ENCODE data around the gene SYNJ1. TPM values are rescaled to one million over a fixed set of nuclear protein-coding genes. Genes with fewer than 3 reads are reported as not detected.

The SYNJ1 gene
- total RNA-seq, 1 donor from 2014 or later: 15.5 TPM

DNA sequence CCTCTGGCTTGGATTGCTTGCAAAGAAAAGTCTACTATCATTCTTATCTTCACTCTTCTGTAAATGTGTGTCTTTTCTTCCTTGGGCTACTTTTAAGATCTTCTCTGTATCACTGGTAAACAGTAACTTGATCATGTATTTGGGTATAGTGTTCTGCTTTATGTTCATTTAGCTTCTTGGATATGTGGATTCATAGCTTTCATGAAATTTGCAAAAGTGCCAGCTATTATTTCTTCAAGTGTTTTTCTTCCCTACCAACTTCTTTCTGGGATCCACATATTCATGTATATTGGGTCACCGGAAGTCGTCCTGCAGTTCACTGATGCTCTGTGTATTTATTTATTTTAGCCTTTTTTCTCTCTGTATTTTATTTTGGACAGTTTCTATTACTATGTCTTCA, 11.3 kb downstream of the SYNJ1 start:
- Mint-ChIP-seq H3K36me3 (ENCODE audit: unreplicated experiment) (peaks cover 12% of the 10 kb centered on the region), H3K27ac (ENCODE audit: unreplicated experiment) (no peak overlapping the region), H3K9me3 (ENCODE audit: unreplicated experiment) (peaks cover 7% of the 10 kb centered on the region), H3K4me1 (ENCODE audit: unreplicated experiment) (peaks cover 2% of the 10 kb centered on the region), H3K4me3 (ENCODE audit: unreplicated experiment) (no peak overlapping the region), H3K27me3 (ENCODE audit: unreplicated experiment) (no peaks in the 10 kb centered on the region)
- DNase-seq (ENCODE audit: extremely low spot score, unreplicated experiment): no peak
- TF ChIP-seq, protein P1, sequence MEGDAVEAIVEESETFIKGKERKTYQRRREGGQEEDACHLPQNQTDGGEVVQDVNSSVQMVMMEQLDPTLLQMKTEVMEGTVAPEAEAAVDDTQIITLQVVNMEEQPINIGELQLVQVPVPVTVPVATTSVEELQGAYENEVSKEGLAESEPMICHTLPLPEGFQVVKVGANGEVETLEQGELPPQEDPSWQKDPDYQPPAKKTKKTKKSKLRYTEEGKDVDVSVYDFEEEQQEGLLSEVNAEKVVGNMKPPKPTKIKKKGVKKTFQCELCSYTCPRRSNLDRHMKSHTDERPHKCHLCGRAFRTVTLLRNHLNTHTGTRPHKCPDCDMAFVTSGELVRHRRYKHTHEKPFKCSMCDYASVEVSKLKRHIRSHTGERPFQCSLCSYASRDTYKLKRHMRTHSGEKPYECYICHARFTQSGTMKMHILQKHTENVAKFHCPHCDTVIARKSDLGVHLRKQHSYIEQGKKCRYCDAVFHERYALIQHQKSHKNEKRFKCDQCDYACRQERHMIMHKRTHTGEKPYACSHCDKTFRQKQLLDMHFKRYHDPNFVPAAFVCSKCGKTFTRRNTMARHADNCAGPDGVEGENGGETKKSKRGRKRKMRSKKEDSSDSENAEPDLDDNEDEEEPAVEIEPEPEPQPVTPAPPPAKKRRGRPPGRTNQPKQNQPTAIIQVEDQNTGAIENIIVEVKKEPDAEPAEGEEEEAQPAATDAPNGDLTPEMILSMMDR (IDR thresholded peaks at IDR 0.05): no peak

DNA sequence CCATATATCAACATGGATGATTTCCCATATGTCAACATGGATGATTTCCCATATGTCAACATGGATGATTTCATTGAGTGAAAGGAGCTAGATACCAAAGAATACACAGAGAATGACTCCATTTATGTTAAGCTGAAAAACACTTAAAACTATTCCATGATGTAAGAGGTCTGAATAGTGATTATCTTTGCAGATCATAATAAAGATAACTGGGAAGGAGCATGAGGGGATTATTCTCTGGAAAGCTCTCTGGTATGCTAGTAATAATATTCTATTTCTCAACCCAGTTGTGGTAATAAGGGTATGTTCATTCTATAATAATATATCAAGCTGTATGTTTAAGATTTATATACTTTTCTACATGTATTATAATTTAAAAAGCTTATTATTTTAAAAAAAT, 14.1 kb downstream of the SYNJ1 start:
- Mint-ChIP-seq H3K4me3 (ENCODE audit: unreplicated experiment) (no peak overlapping the region), H3K4me1 (ENCODE audit: unreplicated experiment) (no peaks in the 10 kb centered on the region), H3K9me3 (ENCODE audit: unreplicated experiment) (peaks cover 7% of the 10 kb centered on the region), H3K27me3 (ENCODE audit: unreplicated experiment) (no peaks in the 10 kb centered on the region), H3K27ac (ENCODE audit: unreplicated experiment) (no peak overlapping the region), H3K36me3 (ENCODE audit: unreplicated experiment) (peaks cover 10% of the 10 kb centered on the region)
- no peak for DNase-seq (ENCODE audit: extremely low spot score, unreplicated experiment)
- TF ChIP-seq, protein P1 (IDR thresholded peaks at IDR 0.05): no peak

DNA sequence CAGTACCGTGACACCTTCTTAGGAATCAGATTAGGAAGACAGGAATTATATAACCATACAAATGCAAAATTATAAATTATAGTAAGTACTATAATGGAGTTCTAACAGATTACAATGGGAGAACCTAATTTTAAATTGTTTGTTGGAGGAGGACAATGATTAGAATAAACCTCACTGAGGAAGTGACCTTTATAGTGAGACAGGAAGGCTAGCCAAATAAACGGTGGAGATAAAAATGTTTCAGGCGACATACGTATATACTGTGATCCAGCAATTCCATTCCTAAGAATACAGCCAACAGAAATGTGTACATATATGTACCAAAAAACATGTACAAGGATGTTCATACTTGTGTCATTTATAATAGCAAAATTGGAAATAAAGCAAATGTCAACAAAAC, 15.2 kb downstream of the SYNJ1 start:
- Mint-ChIP-seq H3K4me3 (ENCODE audit: unreplicated experiment) (no peak overlapping the region), H3K27ac (ENCODE audit: unreplicated experiment) (no peak overlapping the region), H3K27me3 (ENCODE audit: unreplicated experiment) (no peaks in the 10 kb centered on the region), H3K9me3 (ENCODE audit: unreplicated experiment) (peaks cover 7% of the 10 kb centered on the region), H3K4me1 (ENCODE audit: unreplicated experiment) (no peaks in the 10 kb centered on the region), H3K36me3 (ENCODE audit: unreplicated experiment) (peaks cover 6% of the 10 kb centered on the region)
- DNase-seq (ENCODE audit: extremely low spot score, unreplicated experiment): no peak
- TF ChIP-seq, protein P1 (IDR thresholded peaks at IDR 0.05): no peak

DNA sequence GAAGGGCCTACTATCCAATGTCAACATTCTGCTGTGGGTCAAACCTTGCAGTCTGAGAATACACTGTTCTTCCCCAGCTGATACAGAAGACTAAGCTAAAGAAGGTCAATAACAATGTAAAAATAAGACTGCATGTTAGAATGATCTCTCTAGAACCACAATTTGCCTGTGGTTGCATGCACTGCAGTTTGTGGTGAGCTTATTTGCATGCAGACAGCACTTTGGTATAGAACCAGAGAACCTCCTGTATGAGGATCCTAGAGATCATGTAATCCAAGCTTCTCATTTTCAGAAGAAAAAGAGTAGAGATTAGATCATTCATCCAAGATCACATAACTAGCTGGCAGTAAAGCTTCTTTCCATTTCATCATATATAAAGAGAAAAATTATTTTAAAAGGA, 15.8 kb downstream of the SYNJ1 start:
- Mint-ChIP-seq H3K27ac (ENCODE audit: unreplicated experiment) (no peak overlapping the region), H3K9me3 (ENCODE audit: unreplicated experiment) (peaks cover 7% of the 10 kb centered on the region), H3K4me1 (ENCODE audit: unreplicated experiment) (no peaks in the 10 kb centered on the region), H3K27me3 (ENCODE audit: unreplicated experiment) (no peaks in the 10 kb centered on the region), H3K36me3 (ENCODE audit: unreplicated experiment) (peaks cover 5% of the 10 kb centered on the region), H3K4me3 (ENCODE audit: unreplicated experiment) (no peak overlapping the region)
- TF ChIP-seq, protein P1 (IDR thresholded peaks at IDR 0.05): no peak
- DNase-seq (ENCODE audit: extremely low spot score, unreplicated experiment): no peak

DNA sequence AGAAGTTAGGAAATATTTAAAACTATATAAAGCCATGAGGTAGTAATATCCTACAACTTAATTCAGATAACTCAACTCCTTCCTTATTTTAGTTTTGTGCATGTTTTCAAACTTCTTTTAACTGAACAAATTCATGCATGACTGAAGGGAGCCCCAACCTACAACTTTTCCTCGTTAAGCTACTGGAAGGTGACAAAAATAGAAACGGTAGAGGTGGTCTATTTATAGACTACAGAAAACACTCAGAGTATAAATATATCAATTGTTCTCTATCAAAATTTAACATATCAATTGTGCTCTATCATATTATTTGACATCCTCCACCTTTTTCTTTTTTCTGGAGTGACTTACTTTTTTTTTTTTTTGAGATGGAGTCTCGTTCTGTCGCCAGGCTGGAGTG, 16.8 kb downstream of the SYNJ1 start:
- H3K27me3 Mint-ChIP-seq (ENCODE audit: unreplicated experiment): no peaks in the 10 kb centered on the region
- DNase-seq (ENCODE audit: extremely low spot score, unreplicated experiment): no peak
- TF ChIP-seq, protein P1 (IDR thresholded peaks at IDR 0.05): no peak
- H3K36me3 Mint-ChIP-seq (ENCODE audit: unreplicated experiment): no peaks in the 10 kb centered on the region
- no peak overlapping the region for H3K27ac Mint-ChIP-seq (ENCODE audit: unreplicated experiment)
- H3K9me3 Mint-ChIP-seq (ENCODE audit: unreplicated experiment): no peaks in the 10 kb centered on the region
- H3K4me1 Mint-ChIP-seq (ENCODE audit: unreplicated experiment): no peaks in the 10 kb centered on the region
- H3K4me3 Mint-ChIP-seq (ENCODE audit: unreplicated experiment): no peak overlapping the region
